Measurements from ENCODE around the gene CH25H.

The CH25H gene

GRCh38 chr10:89160339-89160738 is 46.8 kb downstream of the CH25H start:
- no peak overlapping the region for H3K4me3 ChIP-seq (ENCODE audit: low read depth, low read length)
- ChIA-PET CTCF (interaction anchor here (0.5 to 2.5 kb wide), 5 partner anchors 10 to 324 kb away, joined by 3 to 8 read pairs (median 4); no protein-coding TSS in a partner anchor), POLR2A (no interaction called here)
- no peak for TF ChIP-seq CTCF (IDR thresholded peaks at IDR 0.05; ENCODE audit: insufficient read depth, low read length, missing control alignments)
- DNase-seq (ENCODE audit: low read depth, low spot score): no peak

- ChIA-PET POLR2A (no interaction called here), CTCF (interaction anchor here (0.5 to 2.5 kb wide), 5 partner anchors 10 to 324 kb away, joined by 3 to 8 read pairs (median 4); no protein-coding TSS in a partner anchor)
- no peak overlapping the region for H3K4me3 ChIP-seq (ENCODE audit: low read depth, low read length)
- no peak for TF ChIP-seq CTCF (IDR thresholded peaks at IDR 0.05; ENCODE audit: insufficient read depth, low read length, missing control alignments)
- DNase-seq (ENCODE audit: low read depth, low spot score): no peak
Measured at GRCh38 chr10:89159761-89160160, 47.4 kb downstream of the CH25H start.

- no peak overlapping the region for H3K4me3 ChIP-seq (ENCODE audit: low read depth, low read length)
- POLR2A ChIA-PET: interaction anchor here (1.5 kb wide), 1 partner anchor 48 kb away, joined by 6 read pairs; the partner anchor contains the start of gene CH25H
- no peak for DNase-seq (ENCODE audit: low read depth, low spot score)
- no peak for TF ChIP-seq CTCF (IDR thresholded peaks at IDR 0.05; ENCODE audit: insufficient read depth, low read length, missing control alignments)
- CTCF ChIA-PET: interaction anchor here (0.9 to 2.5 kb wide), 3 partner anchors 11 to 130 kb away, joined by 3 to 8 read pairs (median 4); no protein-coding TSS in a partner anchor
Measured at GRCh38 chr10:89159316-89159715, 47.8 kb downstream of the CH25H start.

- TF ChIP-seq CTCF (IDR thresholded peaks at IDR 0.05; ENCODE audit: insufficient read depth, low read length, missing control alignments): no peak
- H3K4me3 ChIP-seq (ENCODE audit: low read depth, low read length): no peak overlapping the region
- DNase-seq (ENCODE audit: low read depth, low spot score): peak; percentile 94
- CTCF ChIA-PET: interaction anchor here (2.5 kb wide), 1 partner anchor 12 kb away, joined by 8 read pairs; no protein-coding TSS in a partner anchor
- POLR2A ChIA-PET: interaction anchor here (0.7 to 1.5 kb wide), 2 partner anchors 17 to 49 kb away, joined by 3 to 6 read pairs; partner anchors contain the start of gene CH25H
Measured at GRCh38 chr10:89158446-89158845, 48.7 kb downstream of the CH25H start.

- no peak overlapping the region for H3K4me3 ChIP-seq (ENCODE audit: low read depth, low read length)
Measured at GRCh38 chr10:89156161-89156835, 50.8 kb downstream of the CH25H start.

More at GRCh38 chr10:89156161-89156835, 50.8 kb downstream of the CH25H start:
- POLR2A ChIA-PET: no interaction called here
- CTCF ChIA-PET: no interaction called here
- DNase-seq (ENCODE audit: low read depth, low spot score): no peak
- no peak for TF ChIP-seq CTCF (IDR thresholded peaks at IDR 0.05; ENCODE audit: insufficient read depth, low read length, missing control alignments)

All from AG04449 (cell line).